Measurements from ENCODE around the gene DSCAML1. TPM values are rescaled to one million over a fixed set of nuclear protein-coding genes. Genes with fewer than 3 reads are reported as not detected.

Gene DSCAML1
- total RNA-seq, 1 donor from 2014 or later = 0.16 TPM

GRCh38 chr11:117475716-117476530, 321.1 kb downstream of the DSCAML1 start:
- FAIRE-seq = no peak
- H3K9me3 Mint-ChIP-seq (ENCODE audit: unreplicated experiment) = peaks cover 4% of the 10 kb centered on the region

GRCh38 chr11:117473481-117474091, 323.4 kb downstream of the DSCAML1 start:
- Mint-ChIP-seq H3K36me3 (ENCODE audit: low read depth, unreplicated experiment) (no peaks in the 10 kb centered on the region), H3K27ac (ENCODE audit: unreplicated experiment) (no peak overlapping the region), H3K27me3 (ENCODE audit: low read depth, unreplicated experiment) (peaks cover 61% of the 10 kb centered on the region), H3K4me3 (ENCODE audit: unreplicated experiment) (no peak overlapping the region), H3K9me3 (ENCODE audit: unreplicated experiment) (peaks cover 4% of the 10 kb centered on the region), H3K4me1 (ENCODE audit: low read depth, unreplicated experiment) (no peaks in the 10 kb centered on the region)
- Histone ChIP-seq H3K9ac (ENCODE audit: low read length) (no peak overlapping the region), H3K36me3 (ENCODE audit: insufficient read depth, low read length) (no peaks in the 10 kb centered on the region), H3K4me1 (ENCODE audit: insufficient read depth, low read length) (no peaks in the 10 kb centered on the region), H3K27ac (ENCODE audit: low read depth, low read length) (no peak overlapping the region), H3K4me2 (ENCODE audit: low read length) (no peak overlapping the region), H3K79me2 (ENCODE audit: insufficient read depth, low read length) (no peaks in the 10 kb centered on the region), H3K4me3 (ENCODE audit: insufficient read depth, low read depth, low read length) (no peak overlapping the region), H4K20me1 (ENCODE audit: insufficient read depth, low read length) (no peaks in the 10 kb centered on the region), H3K27me3 (ENCODE audit: insufficient read depth, low read length) (peaks cover 4% of the 10 kb centered on the region), H3K9me3 (ENCODE audit: insufficient read depth, low read depth, low read length) (no peaks in the 10 kb centered on the region), H2AFZ (ENCODE audit: low read depth, low read length) (no peak overlapping the region)
- FAIRE-seq (no peak), DNase-seq (ENCODE audit: low read depth) (no peak)
- TF ChIP-seq CTCF (IDR thresholded peaks at IDR 0.05; ENCODE audit: insufficient read depth, low read depth, low read length) = no peak
- TF ChIP-seq EZH2 (IDR thresholded peaks at IDR 0.05; ENCODE audit: insufficient read depth, low read length) = no peak

More at GRCh38 chr11:117475716-117476530, 321.1 kb downstream of the DSCAML1 start:
- no peak for DNase-seq (ENCODE audit: low read depth)
- no peak overlapping the region for H2AFZ ChIP-seq (ENCODE audit: low read depth, low read length)
- no peaks in the 10 kb centered on the region for H4K20me1 ChIP-seq (ENCODE audit: insufficient read depth, low read length)
- H3K9me3 ChIP-seq (ENCODE audit: insufficient read depth, low read depth, low read length) = no peaks in the 10 kb centered on the region
- Mint-ChIP-seq H3K27ac (ENCODE audit: unreplicated experiment) (no peak overlapping the region), H3K36me3 (ENCODE audit: low read depth, unreplicated experiment) (no peaks in the 10 kb centered on the region), H3K4me1 (ENCODE audit: low read depth, unreplicated experiment) (no peaks in the 10 kb centered on the region), H3K27me3 (ENCODE audit: low read depth, unreplicated experiment) (peaks cover 64% of the 10 kb centered on the region), H3K4me3 (ENCODE audit: unreplicated experiment) (no peak overlapping the region)
- H3K79me2 ChIP-seq (ENCODE audit: insufficient read depth, low read length) = no peaks in the 10 kb centered on the region
- no peaks in the 10 kb centered on the region for H3K4me1 ChIP-seq (ENCODE audit: insufficient read depth, low read length)
- no peak for TF ChIP-seq CTCF (IDR thresholded peaks at IDR 0.05; ENCODE audit: insufficient read depth, low read depth, low read length)
- no peak for TF ChIP-seq EZH2 (IDR thresholded peaks at IDR 0.05; ENCODE audit: insufficient read depth, low read length)
- H3K4me3 ChIP-seq (ENCODE audit: insufficient read depth, low read depth, low read length) = no peak overlapping the region
- no peak overlapping the region for H3K4me2 ChIP-seq (ENCODE audit: low read length)
- no peak overlapping the region for H3K9ac ChIP-seq (ENCODE audit: low read length)
- no peak overlapping the region for H3K27ac ChIP-seq (ENCODE audit: low read depth, low read length)
- no peaks in the 10 kb centered on the region for H3K36me3 ChIP-seq (ENCODE audit: insufficient read depth, low read length)
- H3K27me3 ChIP-seq (ENCODE audit: insufficient read depth, low read length) = peaks cover 4% of the 10 kb centered on the region

- H3K27ac ChIP-seq (ENCODE audit: low read depth, low read length) = no peak overlapping the region
- Mint-ChIP-seq H3K36me3 (ENCODE audit: low read depth, unreplicated experiment) (no peaks in the 10 kb centered on the region), H3K4me3 (ENCODE audit: unreplicated experiment) (no peak overlapping the region), H3K4me1 (ENCODE audit: low read depth, unreplicated experiment) (no peaks in the 10 kb centered on the region), H3K27me3 (ENCODE audit: low read depth, unreplicated experiment) (peaks cover 61% of the 10 kb centered on the region), H3K27ac (ENCODE audit: unreplicated experiment) (no peak overlapping the region), H3K9me3 (ENCODE audit: unreplicated experiment) (peaks cover 2% of the 10 kb centered on the region)
- no peaks in the 10 kb centered on the region for H3K36me3 ChIP-seq (ENCODE audit: insufficient read depth, low read length)
- H3K9me3 ChIP-seq (ENCODE audit: insufficient read depth, low read depth, low read length) = no peaks in the 10 kb centered on the region
- H3K79me2 ChIP-seq (ENCODE audit: insufficient read depth, low read length) = no peaks in the 10 kb centered on the region
- TF ChIP-seq EZH2 (IDR thresholded peaks at IDR 0.05; ENCODE audit: insufficient read depth, low read length) = no peak
- no peak for TF ChIP-seq CTCF (IDR thresholded peaks at IDR 0.05; ENCODE audit: insufficient read depth, low read depth, low read length)
- H2AFZ ChIP-seq (ENCODE audit: low read depth, low read length) = no peak overlapping the region
- H3K4me1 ChIP-seq (ENCODE audit: insufficient read depth, low read length) = no peaks in the 10 kb centered on the region
- no peak overlapping the region for H3K4me2 ChIP-seq (ENCODE audit: low read length)
- H3K4me3 ChIP-seq (ENCODE audit: insufficient read depth, low read depth, low read length) = no peak overlapping the region
- DNase-seq (ENCODE audit: low read depth) = no peak
- no peak for FAIRE-seq
- peaks cover 4% of the 10 kb centered on the region for H3K27me3 ChIP-seq (ENCODE audit: insufficient read depth, low read length)
- H3K9ac ChIP-seq (ENCODE audit: low read length) = no peak overlapping the region
- H4K20me1 ChIP-seq (ENCODE audit: insufficient read depth, low read length) = no peaks in the 10 kb centered on the region
Measured at GRCh38 chr11:117471776-117472175, 325.2 kb downstream of the DSCAML1 start.
